Fibroblast of villous mesenchyme (primary cell): Measurements from ENCODE around the gene ADAMTSL5. TPM values are rescaled to one million over a fixed set of nuclear protein-coding genes. Genes with fewer than 3 reads are reported as not detected.
A peak's percentile ranks its signal among the peaks of the same experiment; 100 is the strongest.
"Not testable (repeated sequence)": the region's sequence is repeated elsewhere in the genome, so short reads cannot be mapped to it uniquely, and the experiment has no call there.

Source experiments
- DNase-seq: peaks from one replicate; pipeline ENCODE4 v3.0.0-alpha.2; 2010; ENCODE audit warnings: low read depth
- H3K4me3 ChIP-seq: 2 replicates; pipeline ENCODE4 v1.5.1; 2011; ENCODE audit warnings: low read depth, mild to moderate bottlenecking, low read length
- total RNA-seq: library from RNA; depleted of rRNA; stranded (reverse); fragments of >200 nt; gene quantifications from 2 replicates; pipeline ENCODE4 v1.2.3, GENCODE V29; 2012
- TF ChIP-seq, protein P1 (sequence below): IDR thresholded peaks from 2 replicates; pipeline ENCODE4 v1.5.1; 2012; ENCODE audit warnings: low read depth, mild to moderate bottlenecking, low read length; ENCODE audit not compliant: insufficient read depth

The ADAMTSL5 gene
- total RNA-seq, 1 donor = 6.9 TPM

GRCh38 chr19:1523412-1524286, 10.8 kb upstream of the ADAMTSL5 start, which contains the start of gene PLK5:
TSS of gene PLK5 (plus strand) at chr19:1524077. CDS start at chr19:1526997, 2,920 bp downstream.
- H3K4me3 ChIP-seq = no peak within 1 kb of the TSS
- DNase-seq = no peak
- TF ChIP-seq, protein P1, sequence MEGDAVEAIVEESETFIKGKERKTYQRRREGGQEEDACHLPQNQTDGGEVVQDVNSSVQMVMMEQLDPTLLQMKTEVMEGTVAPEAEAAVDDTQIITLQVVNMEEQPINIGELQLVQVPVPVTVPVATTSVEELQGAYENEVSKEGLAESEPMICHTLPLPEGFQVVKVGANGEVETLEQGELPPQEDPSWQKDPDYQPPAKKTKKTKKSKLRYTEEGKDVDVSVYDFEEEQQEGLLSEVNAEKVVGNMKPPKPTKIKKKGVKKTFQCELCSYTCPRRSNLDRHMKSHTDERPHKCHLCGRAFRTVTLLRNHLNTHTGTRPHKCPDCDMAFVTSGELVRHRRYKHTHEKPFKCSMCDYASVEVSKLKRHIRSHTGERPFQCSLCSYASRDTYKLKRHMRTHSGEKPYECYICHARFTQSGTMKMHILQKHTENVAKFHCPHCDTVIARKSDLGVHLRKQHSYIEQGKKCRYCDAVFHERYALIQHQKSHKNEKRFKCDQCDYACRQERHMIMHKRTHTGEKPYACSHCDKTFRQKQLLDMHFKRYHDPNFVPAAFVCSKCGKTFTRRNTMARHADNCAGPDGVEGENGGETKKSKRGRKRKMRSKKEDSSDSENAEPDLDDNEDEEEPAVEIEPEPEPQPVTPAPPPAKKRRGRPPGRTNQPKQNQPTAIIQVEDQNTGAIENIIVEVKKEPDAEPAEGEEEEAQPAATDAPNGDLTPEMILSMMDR = no peak

GRCh38 chr19:1522838-1523237, 10.0 kb upstream of the ADAMTSL5 start:
- no peak overlapping the region for H3K4me3 ChIP-seq
- TF ChIP-seq, protein P1 = no peak
- DNase-seq = peak; percentile 11

GRCh38 chr19:1522061-1522460, 9.2 kb upstream of the ADAMTSL5 start:
- H3K4me3 ChIP-seq = no peak overlapping the region
- DNase-seq = peak; percentile 14
- TF ChIP-seq, protein P1 = no peak

GRCh38 chr19:1521636-1522035, 8.8 kb upstream of the ADAMTSL5 start:
- TF ChIP-seq, protein P1 = no peak
- DNase-seq = no peak
- H3K4me3 ChIP-seq = no peak overlapping the region

- DNase-seq = no peak
- no peak overlapping the region for H3K4me3 ChIP-seq
- TF ChIP-seq, protein P1 = no peak
Measured at GRCh38 chr19:1520203-1520780, 7.5 kb upstream of the ADAMTSL5 start.

GRCh38 chr19:1519802-1520201, 7.0 kb upstream of the ADAMTSL5 start:
- H3K4me3 ChIP-seq, DNase-seq: not testable (repeated sequence)

DNA sequence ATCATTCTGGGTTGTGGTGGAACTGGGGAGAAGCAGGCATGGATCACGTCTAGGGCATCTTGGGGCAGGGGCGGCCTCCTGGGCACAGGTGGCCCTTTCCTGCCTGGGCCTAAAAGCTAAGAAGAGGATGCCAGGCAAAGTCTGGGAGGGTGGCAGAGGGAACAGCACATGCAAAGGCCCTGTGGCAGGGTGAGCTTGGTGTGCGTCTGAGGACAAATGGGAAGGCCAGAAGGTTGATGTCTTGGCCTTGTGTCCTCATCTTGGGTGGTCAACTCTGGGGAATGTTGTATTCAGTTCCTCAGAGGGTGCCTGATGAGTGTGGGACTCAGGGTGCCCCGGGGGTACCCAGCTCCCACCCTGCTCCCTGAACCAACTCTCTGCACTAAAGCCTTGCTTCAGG, 5.7 kb upstream of the ADAMTSL5 start:
- H3K4me3 ChIP-seq = no peak overlapping the region
- DNase-seq = no peak
- TF ChIP-seq, protein P1 = no peak
